Nephron progenitor cell (in vitro differentiated cells): ENCODE data around the gene RNF208.

Experiments
- DNase-seq: peaks from one replicate; pipeline ENCODE4 v3.0.0; 2021
- H3K27ac Mint-ChIP-seq: 2 replicates; pipeline ENCODE4 v1.8.0; 2021; ENCODE audit warnings: mild to moderate bottlenecking, moderate library complexity, mixed read lengths
- H3K27me3 Mint-ChIP-seq: 2 replicates; pipeline ENCODE4 v1.8.0; 2021; ENCODE audit warnings: mild to moderate bottlenecking, low read depth, mixed read lengths; ENCODE audit not compliant: poor library complexity
- H3K36me3 Mint-ChIP-seq: 2 replicates; pipeline ENCODE4 v1.8.0; 2021; ENCODE audit warnings: low read depth, mixed read lengths
- H3K4me1 Mint-ChIP-seq: 2 replicates; pipeline ENCODE4 v1.8.0; 2021; ENCODE audit warnings: mixed read lengths
- H3K4me3 Mint-ChIP-seq: 2 replicates; pipeline ENCODE4 v1.8.0; 2021; ENCODE audit warnings: mild to moderate bottlenecking, moderate library complexity, mixed read lengths
- H3K9me3 Mint-ChIP-seq: 2 replicates; pipeline ENCODE4 v1.8.0; 2021; ENCODE audit warnings: mild to moderate bottlenecking, moderate library complexity, mixed read lengths
- CTCF ChIP-seq: fragments of 200-600 bp; sonication (generic); IDR thresholded peaks from 2 replicates; pipeline ENCODE4 v1.5.0; 2021; ENCODE audit warnings: antibody characterized with exemption

RNF208 gene

GRCh38 chr9:137217276-137218211 is 4.5 kb downstream of the RNF208 start:
- H3K4me1 Mint-ChIP-seq: peaks cover 9% of the 10 kb centered on the region
- TF ChIP-seq CTCF: no peak
- no peaks in the 10 kb centered on the region for H3K27me3 Mint-ChIP-seq
- peak; percentile 70 for DNase-seq
- H3K4me3 Mint-ChIP-seq: no peak overlapping the region
- H3K9me3 Mint-ChIP-seq: no peaks in the 10 kb centered on the region
- no peak overlapping the region for H3K27ac Mint-ChIP-seq
- H3K36me3 Mint-ChIP-seq: peaks cover 4% of the 10 kb centered on the region

- Mint-ChIP-seq H3K27ac (no peak overlapping the region), H3K4me3 (no peak overlapping the region), H3K27me3 (no peaks in the 10 kb centered on the region), H3K36me3 (peaks cover 4% of the 10 kb centered on the region), H3K4me1 (peaks cover 9% of the 10 kb centered on the region), H3K9me3 (no peaks in the 10 kb centered on the region)
- no peak for DNase-seq
- no peak for TF ChIP-seq CTCF
Observed at GRCh38 chr9:137216188-137216965, 5.7 kb downstream of the RNF208 start.

- no peak for DNase-seq
- Mint-ChIP-seq H3K27me3 (no peaks in the 10 kb centered on the region), H3K4me1 (peaks cover 9% of the 10 kb centered on the region), H3K27ac (no peak overlapping the region), H3K9me3 (no peaks in the 10 kb centered on the region), H3K36me3 (peaks cover 4% of the 10 kb centered on the region), H3K4me3 (no peak overlapping the region)
- TF ChIP-seq CTCF: no peak
Observed at GRCh38 chr9:137215196-137215986, 6.6 kb downstream of the RNF208 start.

- no peak for TF ChIP-seq CTCF
- Mint-ChIP-seq H3K4me3 (no peak overlapping the region), H3K27ac (no peak overlapping the region)
Observed at GRCh38 chr9:137214620-137215019, 7.4 kb downstream of the RNF208 start.

GRCh38 chr9:137213160-137214060 is 8.6 kb downstream of the RNF208 start:
- Mint-ChIP-seq H3K36me3 (peaks cover 4% of the 10 kb centered on the region), H3K27ac (peak overlapping the region; percentile 46), H3K9me3 (no peaks in the 10 kb centered on the region), H3K27me3 (no peaks in the 10 kb centered on the region), H3K4me3 (no peak overlapping the region), H3K4me1 (peaks cover 5% of the 10 kb centered on the region)
- TF ChIP-seq CTCF: no peak
- DNase-seq: no peak

More at GRCh38 chr9:137214620-137215019, 7.4 kb downstream of the RNF208 start:
- H3K36me3 Mint-ChIP-seq: peaks cover 4% of the 10 kb centered on the region
- no peaks in the 10 kb centered on the region for H3K27me3 Mint-ChIP-seq
- peaks cover 9% of the 10 kb centered on the region for H3K4me1 Mint-ChIP-seq
- no peaks in the 10 kb centered on the region for H3K9me3 Mint-ChIP-seq
- DNase-seq: no peak
